Esophagus squamous epithelium (tissue), 5 donors: ENCODE data around the gene KANK4. TPM values are rescaled to one million over a fixed set of nuclear protein-coding genes. Genes with fewer than 3 reads are reported as not detected.

Experiments used
- DNase-seq: peaks from one replicate; lab custom pipeline; 2025; lab: John Stamatoyannopoulos, UW
- H3K27ac ChIP-seq, 4 donors: fragments of 200-600 bp; sonication (generic); one replicate each; pipeline ENCODE4 v1.5.1; 2016 to 2019; ENCODE audit warnings: mild to moderate bottlenecking in 1 of 4
- H3K27me3 ChIP-seq, 4 donors: fragments of 200-600 bp; sonication (generic); 1 replicate in 3 of 4; 2 replicates in 1 of 4; pipeline versions ENCODE4 v1.5.1 to v1.6.0; 2017 to 2021; ENCODE audit warnings: antibody characterized with exemption in 1 of 4
- H3K36me3 ChIP-seq, 3 donors: fragments of 200-600 bp; sonication (generic); one replicate each; pipeline ENCODE4 v1.5.1; 2016 to 2019
- H3K4me1 ChIP-seq, 3 donors: fragments of 200-600 bp; sonication (generic); one replicate each; pipeline ENCODE4 v1.5.1; 2017 to 2019
- H3K4me3 ChIP-seq, 4 donors: fragments of 200-600 bp; sonication (generic); 1 replicate in 3 of 4; 2 replicates in 1 of 4; pipeline ENCODE4 v1.5.1; 2016 to 2019; ENCODE audit warnings: mild to moderate bottlenecking in 2 of 4, moderate library complexity in 1 of 4
- H3K9me3 ChIP-seq, 3 donors: fragments of 200-600 bp; sonication (generic); one replicate each; pipeline ENCODE4 v1.5.1; 2016 to 2019
- CTCF ChIP-seq, 6 experiments: fragments of 450-650 bp in 4 of 6; fragments of 200-600 bp in 2 of 6; sonication (generic) in 2 of 6; IDR thresholded peaks; one replicate each; pipeline ENCODE4 v1.5.1; 2016 to 2019; ENCODE audit warnings: antibody characterized with exemption in 6 of 6, mild to moderate bottlenecking in 4 of 6, moderate library complexity in 4 of 6
- POLR2A ChIP-seq, 4 donors: fragments of 450-650 bp; IDR thresholded peaks; one replicate each; pipeline ENCODE4 v1.6.1; 2017; ENCODE audit warnings: antibody characterized with exemption in 4 of 4, mild to moderate bottlenecking in 4 of 4, moderate library complexity in 3 of 4
- WGBS, 2 donors: methylation state at CpG; one replicate each; pipeline ENCODE4 v1.1.5; 2018; 5-methylcytosine and 5-hydroxymethylcytosine counted together
- intact Hi-C: fragments of 100-400 bp; cut with DNase I; formaldehyde crosslinking; loops from one replicate; pipeline ENCODE4 v1.15.0; 2022
- total RNA-seq, 4 donors: library from RNA; depleted of rRNA; stranded (reverse); fragments of >200 nt; gene quantifications; one replicate each; pipeline ENCODE4 v1.1.0, GENCODE V29; 2016
- donor health status: DM: yes; HTN: yes; CAD: no.

Gene KANK4
- total RNA-seq, 4 donors from 2014 or later = 0.19 TPM; not detected in 3

GRCh38 chr1:62210960-62211359 is 108.3 kb downstream of the KANK4 start:
- no peak overlapping the region for H3K4me3 ChIP-seq
- no peak for TF ChIP-seq POLR2A (IDR thresholded peaks at IDR 0.05)
- TF ChIP-seq CTCF (IDR thresholded peaks at IDR 0.05) = no peak
- H3K27ac ChIP-seq = no peak overlapping the region

GRCh38 chr1:62209931-62210595 is 109.2 kb downstream of the KANK4 start:
- H3K4me3 ChIP-seq = no peak overlapping the region
- H3K27me3 ChIP-seq = no peaks in the 10 kb centered on the region
- TF ChIP-seq CTCF (IDR thresholded peaks at IDR 0.05) (peak in 1 of 6 experiments; percentile 13), POLR2A (IDR thresholded peaks at IDR 0.05) (no peak)
- intact Hi-C loops = no loop called here
- no peaks in the 10 kb centered on the region for H3K36me3 ChIP-seq
- no peak for DNase-seq
- H3K4me1 ChIP-seq = no peaks in the 10 kb centered on the region
- H3K9me3 ChIP-seq = peaks cover 0 to 14% (median 4%) of the 10 kb centered on the region in 3 donors
- 40% methylated on average over 1 of the region's 1 CpG for WGBS, 2 donors
- H3K27ac ChIP-seq = no peak overlapping the region

More at GRCh38 chr1:62210960-62211359, 108.3 kb downstream of the KANK4 start:
- H3K36me3 ChIP-seq = no peaks in the 10 kb centered on the region
- intact Hi-C loops = no loop called here
- H3K4me1 ChIP-seq = no peaks in the 10 kb centered on the region
- H3K27me3 ChIP-seq = no peaks in the 10 kb centered on the region
- peaks cover 0 to 14% (median 4%) of the 10 kb centered on the region in 3 donors for H3K9me3 ChIP-seq
- WGBS, 2 donors = 93% methylated on average over 1 of the region's 1 CpG
- DNase-seq = no peak

- H3K4me3 ChIP-seq = no peak overlapping the region
- peaks cover 0 to 14% (median 4%) of the 10 kb centered on the region in 3 donors for H3K9me3 ChIP-seq
- TF ChIP-seq CTCF (IDR thresholded peaks at IDR 0.05) (no peak), POLR2A (IDR thresholded peaks at IDR 0.05) (no peak)
- intact Hi-C loops = no loop called here
- no peaks in the 10 kb centered on the region for H3K4me1 ChIP-seq
- H3K36me3 ChIP-seq = no peaks in the 10 kb centered on the region
- 5 to 41% methylated on average over 1 of the region's 1 CpG for WGBS, 2 donors
- H3K27ac ChIP-seq = no peak overlapping the region
- no peaks in the 10 kb centered on the region for H3K27me3 ChIP-seq
- DNase-seq = no peak
Measured at GRCh38 chr1:62208970-62209369, 110.3 kb downstream of the KANK4 start.

- Histone ChIP-seq H3K4me3 (no peak overlapping the region), H3K4me1 (no peaks in the 10 kb centered on the region), H3K27ac (no peak overlapping the region), H3K36me3 (no peaks in the 10 kb centered on the region), H3K9me3 (peaks cover 0 to 14% (median 4%) of the 10 kb centered on the region in 3 donors), H3K27me3 (no peaks in the 10 kb centered on the region)
- intact Hi-C loops = no loop called here
- no peak for DNase-seq
- WGBS, 2 donors = 92 to 94% methylated on average over 5 of the region's 5 CpGs
- TF ChIP-seq CTCF (IDR thresholded peaks at IDR 0.05) = no peak
- TF ChIP-seq POLR2A (IDR thresholded peaks at IDR 0.05) = no peak
Measured at GRCh38 chr1:62208087-62208486, 111.1 kb downstream of the KANK4 start.

GRCh38 chr1:62207187-62207586 is 112.0 kb downstream of the KANK4 start:
- WGBS, 2 donors = 90% methylated on average over 2 of the region's 2 CpGs

More at GRCh38 chr1:62207187-62207586, 112.0 kb downstream of the KANK4 start:
- no peak for TF ChIP-seq CTCF (IDR thresholded peaks at IDR 0.05)
- no peak for TF ChIP-seq POLR2A (IDR thresholded peaks at IDR 0.05)
- H3K36me3 ChIP-seq = no peaks in the 10 kb centered on the region
- no peaks in the 10 kb centered on the region for H3K4me1 ChIP-seq
- peaks cover 0 to 14% (median 4%) of the 10 kb centered on the region in 3 donors for H3K9me3 ChIP-seq
- H3K27me3 ChIP-seq = no peaks in the 10 kb centered on the region
- DNase-seq = no peak
- no peak overlapping the region for H3K4me3 ChIP-seq
- intact Hi-C loops = no loop called here
- H3K27ac ChIP-seq = no peak overlapping the region
